Endothelial cell of umbilical vein (primary cell): ENCODE data around the gene B3GAT1. TPM values are rescaled to one million over a fixed set of nuclear protein-coding genes. Genes with fewer than 3 reads are reported as not detected.

ENCODE experiments used
- BruUV-seq: library from RNA; stranded (reverse); fragments of 400-500 nt; replicated peaks from 2 replicates; lab custom pipeline; 2021; lab: Mats Ljungman, UMichigan
- CTCF ChIA-PET: fragments of 300-600, 350-600 bp; sonication (Branson Sonifier 250); formaldehyde crosslinking; loops from one replicate; lab custom pipeline; 2021; ENCODE audit warnings: antibody characterized with exemption, inconsistent platforms; lab: Charles Lee
- POLR2A ChIA-PET: fragments of 300-600, 350-600 bp; sonication (Branson Sonifier 250); formaldehyde crosslinking; loops from one replicate; lab custom pipeline; 2021; ENCODE audit warnings: antibody characterized with exemption, inconsistent platforms; lab: Charles Lee
- DNase-seq: peaks from one replicate; pipeline ENCODE4 v3.0.0-alpha.2; 2011; ENCODE audit warnings: low read depth, low spot score
- FAIRE-seq: peaks from 2 replicates; lab custom pipeline; 2011; peaks lifted over from hg19 to GRCh38; lab: Jason Lieb, UNC
- H2AFZ ChIP-seq: 2 replicates; pipeline ENCODE4 v1.6.0; 2012; ENCODE audit warnings: low read depth, low read length, control low read depth, inconsistent platforms
- H3K27ac ChIP-seq: 2 replicates; pipeline ENCODE4 v1.5.1; 2011; ENCODE audit warnings: low read depth, mild to moderate bottlenecking, control low read depth, low read length, moderate library complexity; ENCODE audit not compliant: insufficient read depth
- H3K27me3 ChIP-seq, 2 experiments: 2 replicates each; pipeline versions ENCODE4 v1.6.0 to v1.6.1; 2011; ENCODE audit warnings: low read length in 2 of 2, mixed read lengths in 1 of 2; ENCODE audit not compliant: control insufficient read depth in 2 of 2, insufficient read depth in 2 of 2
- H3K36me3 ChIP-seq, 2 experiments: 2 replicates in 1 of 2; 3 replicates in 1 of 2; pipeline ENCODE4 v1.5.1; 2011; ENCODE audit warnings: low read length in 2 of 2, mild to moderate bottlenecking in 1 of 2, moderate library complexity in 1 of 2; ENCODE audit not compliant: control insufficient read depth in 2 of 2, insufficient read depth in 2 of 2; ENCODE audit errors: extremely low read depth in 1 of 2
- H3K4me1 ChIP-seq: 3 replicates; pipeline ENCODE4 v1.5.1; 2011; ENCODE audit warnings: mild to moderate bottlenecking, low read length; ENCODE audit not compliant: control insufficient read depth, insufficient read depth; ENCODE audit errors: extremely low read depth
- H3K4me2 ChIP-seq: 2 replicates; pipeline ENCODE4 v1.6.1; 2011; ENCODE audit warnings: low read length, control low read depth, mixed read lengths; ENCODE audit not compliant: insufficient read depth
- H3K4me3 ChIP-seq, 3 experiments: fragments of 200-600 bp in 1 of 3; sonication (generic), shearing (Covaris generic) in 1 of 3; replicated peaks in 1 of 3; 2 replicates each; pipeline ENCODE4 v1.5.1; 2011 to 2016; ENCODE audit warnings: control low read depth in 3 of 3, low read length in 3 of 3, mild to moderate bottlenecking in 2 of 3, inconsistent platforms in 1 of 3, low read depth in 1 of 3, moderate library complexity in 1 of 3; ENCODE audit not compliant: insufficient read depth in 1 of 3
- H3K79me2 ChIP-seq: 2 replicates; pipeline ENCODE4 v1.6.0; 2012; ENCODE audit warnings: low read length, inconsistent platforms; ENCODE audit not compliant: control insufficient read depth, insufficient read depth
- H3K9ac ChIP-seq: replicated peaks from 2 replicates; pipeline ENCODE3; 2011; ENCODE audit warnings: low read length, control low read depth; ENCODE audit not compliant: insufficient read depth; ENCODE audit errors: extremely low read depth
- H3K9me1 ChIP-seq: replicated peaks from 3 replicates; pipeline ENCODE4 v1.6.0; 2011; ENCODE audit warnings: mild to moderate bottlenecking, low read length; ENCODE audit not compliant: control insufficient read depth, insufficient read depth; ENCODE audit errors: extremely low read depth
- H3K9me3 ChIP-seq: replicated peaks from 2 replicates; pipeline ENCODE4 v1.5.1; 2012; ENCODE audit warnings: low read length, inconsistent platforms; ENCODE audit not compliant: control insufficient read depth, insufficient read depth
- H4K20me1 ChIP-seq: replicated peaks from 2 replicates; pipeline ENCODE3; 2011; ENCODE audit warnings: mild to moderate bottlenecking, low read length; ENCODE audit not compliant: control insufficient read depth, insufficient read depth; ENCODE audit errors: extremely low read depth
- CTCF ChIP-seq, 2 donors: IDR thresholded peaks; 1 replicate in 1 of 2; 2 replicates in 1 of 2; pipeline ENCODE4 v1.5.1; 2011; ENCODE audit warnings: low read length in 2 of 2, mild to moderate bottlenecking in 2 of 2, moderate library complexity in 2 of 2, control low read depth in 1 of 2, inconsistent platforms in 1 of 2, low read depth in 1 of 2; ENCODE audit not compliant: insufficient read depth in 1 of 2; ENCODE audit errors: extremely low read depth in 1 of 2
- EZH2 ChIP-seq: IDR thresholded peaks from 2 replicates; pipeline ENCODE4 v1.6.1; 2012; ENCODE audit warnings: borderline replicate concordance, low read depth, mild to moderate bottlenecking, moderate library complexity, low read length, inconsistent platforms; ENCODE audit not compliant: severe bottlenecking
- FOS ChIP-seq: IDR thresholded peaks from 2 replicates; pipeline ENCODE4 v1.6.1; 2011; ENCODE audit warnings: mild to moderate bottlenecking, low read length, moderate library complexity, borderline replicate concordance; ENCODE audit not compliant: insufficient read depth
- GATA2 ChIP-seq: IDR thresholded peaks from 2 replicates; pipeline ENCODE4 v1.7.0; 2011; ENCODE audit warnings: low read depth, mild to moderate bottlenecking, moderate library complexity, mixed read lengths, low read length; ENCODE audit not compliant: insufficient read length, insufficient read depth
- JUN ChIP-seq: IDR thresholded peaks from 2 replicates; pipeline ENCODE4 v1.6.1; 2011; ENCODE audit warnings: borderline replicate concordance, low read depth; ENCODE audit not compliant: insufficient read length, insufficient read depth
- MAX ChIP-seq: IDR thresholded peaks from 2 replicates; pipeline ENCODE4 v1.6.1; 2011; ENCODE audit not compliant: insufficient read depth, insufficient read length
- MYC ChIP-seq: IDR thresholded peaks from one replicate; pipeline ENCODE4 v1.6.1; 2011; ENCODE audit warnings: mild to moderate bottlenecking, low read depth, low read length
- POLR2A ChIP-seq: IDR thresholded peaks from 2 replicates; pipeline ENCODE4 v1.6.1; 2012; ENCODE audit warnings: low read depth, mild to moderate bottlenecking, control low read depth, low read length
- POLR2AphosphoS5 ChIP-seq: IDR thresholded peaks from 2 replicates; pipeline ENCODE4 v1.6.1; 2012; ENCODE audit warnings: low read depth, mild to moderate bottlenecking, control low read depth, low read length, moderate library complexity; ENCODE audit not compliant: insufficient read depth
- dilution Hi-C: fragments of 300-500 bp; cut with MboI; formaldehyde crosslinking; loops from one replicate; pipeline ENCODE4 v1.15.0; 2019; ENCODE audit warnings: low sequenced_read_pairs; ENCODE audit not compliant: extremely low pct_ligation_motif_present
- intact Hi-C: fragments of 100-400 bp; cut with micrococcal nuclease; formaldehyde crosslinking; loops from one replicate; pipeline ENCODE4 v1.10.0; 2022
- polyA plus RNA-seq, 4 experiments: library from polyadenylated mRNA; depleted of rRNA in 3 of 4; stranded (reverse) in 3 of 4; unstranded in 1 of 4; fragments of >200 nt; gene quantifications; 2 replicates each; pipeline versions ENCODE4 v1.2.1 to v1.2.3, GENCODE V29; 2011 to 2012; ENCODE audit warnings: missing spikeins in 1 of 4
- total RNA-seq: library from RNA; stranded (reverse); gene quantifications from 2 replicates; pipeline ENCODE4 v1.2.3, GENCODE V29; 2021

B3GAT1 gene
- total and polyA plus RNA-seq, 2 donors (not counting 3 experiments of a cell fraction or from before 2014, with no cell fraction given): 0.01 TPM; not detected in 1

- H3K9me3 ChIP-seq: no peaks in the 10 kb centered on the region
- POLR2A ChIA-PET: no interaction called here
Observed at GRCh38 chr11:134395002-134395401, 17.0 kb downstream of the B3GAT1 start.

More at GRCh38 chr11:134395002-134395401, 17.0 kb downstream of the B3GAT1 start:
- Histone ChIP-seq H3K4me2 (no peak overlapping the region), H3K4me3 (no peak overlapping the region), H3K4me1 (no peaks in the 10 kb centered on the region), H3K27me3 (no peaks in the 10 kb centered on the region), H3K9ac (no peak overlapping the region), H3K79me2 (no peaks in the 10 kb centered on the region), H3K36me3 (no peaks in the 10 kb centered on the region), H3K27ac (no peak overlapping the region), H3K9me1 (no peaks in the 10 kb centered on the region), H2AFZ (no peak overlapping the region), H4K20me1 (no peaks in the 10 kb centered on the region)
- no TSS peak for BruUV-seq
- no peak for DNase-seq
- FAIRE-seq: no peak
- no peak for TF ChIP-seq POLR2A
- TF ChIP-seq EZH2: no peak
- TF ChIP-seq GATA2: no peak
- no peak for TF ChIP-seq CTCF (IDR thresholded peaks at IDR 0.05; ENCODE audit: extremely low read depth in 1 of 2, insufficient read depth in 1 of 2, low read depth in 1 of 2, low read length in 2 of 2)
- TF ChIP-seq FOS: no peak
- no peak for TF ChIP-seq JUN
- no peak for TF ChIP-seq MAX
- TF ChIP-seq POLR2AphosphoS5: no peak
- TF ChIP-seq MYC: no peak
- dilution Hi-C loops: no loop called here
- intact Hi-C loops: no loop called here
- CTCF ChIA-PET: no interaction called here
